Suprapubic skin (tissue), 4 donors: Measurements from ENCODE around the gene MYO1E. TPM values are rescaled to one million over a fixed set of nuclear protein-coding genes. Genes with fewer than 3 reads are reported as not detected.

Experiments used
- DNase-seq, 2 donors: peaks; one replicate each; pipeline ENCODE4 v3.0.0-alpha.2; 2019; ENCODE audit warnings: low spot score in 2 of 2
- H3K27ac ChIP-seq: fragments of 200-600 bp; sonication (generic); one replicate; pipeline ENCODE4 v1.5.1; 2019
- H3K27me3 ChIP-seq: fragments of 200-600 bp; sonication (generic); one replicate; pipeline ENCODE4 v1.5.1; 2019
- H3K36me3 ChIP-seq: fragments of 200-600 bp; sonication (generic); one replicate; pipeline ENCODE4 v1.5.1; 2019
- H3K4me1 ChIP-seq: fragments of 200-600 bp; sonication (generic); one replicate; pipeline ENCODE4 v1.5.1; 2019
- H3K4me3 ChIP-seq: fragments of 200-600 bp; sonication (generic); one replicate; pipeline ENCODE4 v1.5.1; 2019; ENCODE audit warnings: mild to moderate bottlenecking
- H3K9me3 ChIP-seq: fragments of 200-600 bp; sonication (generic); one replicate; pipeline ENCODE4 v1.5.1; 2019
- EP300 ChIP-seq: sonication (generic); formaldehyde crosslinking; IDR thresholded peaks from one replicate; pipeline ENCODE4 v1.6.1; 2017; ENCODE audit warnings: antibody characterized with exemption
- POLR2A ChIP-seq, 2 donors: fragments of 450-650 bp; IDR thresholded peaks; one replicate each; pipeline ENCODE4 v1.6.1; 2017; ENCODE audit warnings: antibody characterized with exemption in 2 of 2, mild to moderate bottlenecking in 2 of 2, moderate library complexity in 2 of 2
- POLR2AphosphoS5 ChIP-seq, 3 donors: sonication (generic); formaldehyde crosslinking; IDR thresholded peaks; one replicate each; pipeline ENCODE4 v1.6.1; 2017; ENCODE audit warnings: antibody characterized with exemption in 3 of 3
- WGBS: methylation state at CpG from one replicate; pipeline ENCODE4 v1.1.5; 2018; 5-methylcytosine and 5-hydroxymethylcytosine counted together
- total RNA-seq, 4 donors: library from RNA; depleted of rRNA; stranded (reverse); fragments of >200 nt; gene quantifications; one replicate each; pipeline ENCODE4 v1.1.0, GENCODE V29; 2016
- TF ChIP-seq, protein P1 (sequence below), 2 donors: fragments of 200-600 bp in 1 of 2; fragments of 450-650 bp in 1 of 2; sonication (generic) in 1 of 2; IDR thresholded peaks; one replicate each; pipeline ENCODE4 v1.5.1; 2016 to 2019; ENCODE audit warnings: antibody characterized with exemption in 2 of 2, mild to moderate bottlenecking in 1 of 2, moderate library complexity in 1 of 2

Gene MYO1E
- total RNA-seq, 4 donors from 2014 or later = 79.7 to 171 (median 144) TPM

DNA sequence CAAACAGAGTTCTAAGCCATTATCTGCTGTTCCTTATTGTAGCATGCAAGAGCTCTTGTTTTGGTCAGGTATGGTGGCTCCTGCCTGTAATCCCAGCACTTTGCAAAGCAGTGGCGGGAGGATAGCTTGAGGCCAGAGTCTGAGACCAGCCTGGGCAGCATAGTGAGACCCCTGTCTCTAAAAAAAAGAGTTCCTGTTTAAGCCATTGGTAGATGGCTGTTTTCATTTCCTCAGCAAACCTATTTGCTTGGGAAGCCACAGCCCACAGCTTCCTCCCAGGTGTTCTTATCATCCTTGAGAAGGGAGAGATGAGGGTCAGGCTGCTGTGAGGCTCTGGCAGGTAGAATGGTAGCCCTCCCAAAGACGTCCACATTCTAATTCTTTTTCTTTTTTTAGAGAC is 40.9 kb upstream of the MYO1E start:
- no peaks in the 10 kb centered on the region for H3K9me3 ChIP-seq
- no peak overlapping the region for H3K4me3 ChIP-seq
- 79% methylated on average over 2 of the region's 2 CpGs for WGBS
- H3K27me3 ChIP-seq = peaks cover 6% of the 10 kb centered on the region
- TF ChIP-seq EP300 (no peak), POLR2AphosphoS5 (IDR thresholded peaks at IDR 0.05) (no peak), POLR2A (IDR thresholded peaks at IDR 0.05) (no peak)
- TF ChIP-seq, protein P1, sequence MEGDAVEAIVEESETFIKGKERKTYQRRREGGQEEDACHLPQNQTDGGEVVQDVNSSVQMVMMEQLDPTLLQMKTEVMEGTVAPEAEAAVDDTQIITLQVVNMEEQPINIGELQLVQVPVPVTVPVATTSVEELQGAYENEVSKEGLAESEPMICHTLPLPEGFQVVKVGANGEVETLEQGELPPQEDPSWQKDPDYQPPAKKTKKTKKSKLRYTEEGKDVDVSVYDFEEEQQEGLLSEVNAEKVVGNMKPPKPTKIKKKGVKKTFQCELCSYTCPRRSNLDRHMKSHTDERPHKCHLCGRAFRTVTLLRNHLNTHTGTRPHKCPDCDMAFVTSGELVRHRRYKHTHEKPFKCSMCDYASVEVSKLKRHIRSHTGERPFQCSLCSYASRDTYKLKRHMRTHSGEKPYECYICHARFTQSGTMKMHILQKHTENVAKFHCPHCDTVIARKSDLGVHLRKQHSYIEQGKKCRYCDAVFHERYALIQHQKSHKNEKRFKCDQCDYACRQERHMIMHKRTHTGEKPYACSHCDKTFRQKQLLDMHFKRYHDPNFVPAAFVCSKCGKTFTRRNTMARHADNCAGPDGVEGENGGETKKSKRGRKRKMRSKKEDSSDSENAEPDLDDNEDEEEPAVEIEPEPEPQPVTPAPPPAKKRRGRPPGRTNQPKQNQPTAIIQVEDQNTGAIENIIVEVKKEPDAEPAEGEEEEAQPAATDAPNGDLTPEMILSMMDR (IDR thresholded peaks at IDR 0.05) = no peak
- no peak overlapping the region for H3K27ac ChIP-seq
- no peaks in the 10 kb centered on the region for H3K4me1 ChIP-seq
- no peak for DNase-seq
- H3K36me3 ChIP-seq = no peaks in the 10 kb centered on the region

DNA sequence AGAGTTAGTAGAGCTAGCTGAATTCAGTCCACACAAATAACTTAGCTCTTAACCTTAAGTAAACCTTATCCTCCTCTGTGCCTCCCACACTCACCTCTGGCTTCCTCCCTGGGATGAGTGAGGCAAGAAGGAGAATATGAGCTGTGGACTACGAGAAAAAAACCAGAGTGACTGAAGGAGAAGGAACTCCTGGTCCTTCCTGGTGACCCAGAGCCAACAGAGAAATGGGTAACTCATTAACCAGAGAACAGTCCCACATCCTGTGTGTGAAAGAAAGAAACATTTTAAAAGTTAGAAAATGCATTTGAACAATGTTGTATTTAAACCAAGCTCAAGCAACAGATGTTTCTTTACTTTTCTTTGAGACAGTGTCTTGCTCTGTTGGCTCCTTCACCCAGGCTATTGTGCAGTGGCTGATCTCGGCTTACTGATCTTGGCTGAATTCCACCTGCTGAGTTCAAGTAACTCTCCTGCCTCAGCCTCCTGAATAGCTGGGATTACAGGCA is 37.8 kb upstream of the MYO1E start:
- 37% methylated on average over 2 of the region's 2 CpGs for WGBS
- Histone ChIP-seq H3K27ac (no peak overlapping the region), H3K4me1 (no peaks in the 10 kb centered on the region), H3K36me3 (no peaks in the 10 kb centered on the region), H3K9me3 (no peaks in the 10 kb centered on the region), H3K4me3 (no peak overlapping the region), H3K27me3 (no peaks in the 10 kb centered on the region)
- no peak for DNase-seq
- no peak for TF ChIP-seq EP300
- no peak for TF ChIP-seq POLR2A (IDR thresholded peaks at IDR 0.05)
- no peak for TF ChIP-seq POLR2AphosphoS5 (IDR thresholded peaks at IDR 0.05)
- TF ChIP-seq, protein P1 (IDR thresholded peaks at IDR 0.05) = no peak

DNA sequence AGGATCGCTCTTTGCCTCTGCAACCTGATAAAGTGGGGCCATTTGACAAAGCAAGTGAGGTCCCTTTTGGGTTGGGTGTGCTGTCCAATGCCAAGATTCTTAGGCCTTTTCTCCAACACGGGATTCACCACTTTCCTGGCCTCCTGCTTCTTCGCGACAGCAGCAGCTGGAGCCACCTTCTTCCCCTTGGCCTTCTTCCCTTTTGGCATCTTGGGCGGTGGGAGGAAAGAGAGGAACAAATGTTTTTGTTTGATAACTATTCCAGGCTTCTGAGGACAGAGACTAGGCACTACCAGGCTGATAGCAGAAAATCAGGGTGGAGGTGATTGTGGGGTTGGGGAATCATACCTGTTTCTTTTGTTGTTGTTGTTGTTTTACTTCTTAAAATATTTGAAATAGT is 35.3 kb upstream of the MYO1E start:
- Histone ChIP-seq H3K4me3 (no peak overlapping the region), H3K27ac (no peak overlapping the region), H3K9me3 (no peaks in the 10 kb centered on the region), H3K4me1 (no peaks in the 10 kb centered on the region), H3K27me3 (no peaks in the 10 kb centered on the region), H3K36me3 (no peaks in the 10 kb centered on the region)
- WGBS = 68% methylated on average over 5 of the region's 5 CpGs
- TF ChIP-seq, protein P1 (IDR thresholded peaks at IDR 0.05) = no peak
- TF ChIP-seq POLR2AphosphoS5 (IDR thresholded peaks at IDR 0.05) = no peak
- no peak for TF ChIP-seq EP300
- TF ChIP-seq POLR2A (IDR thresholded peaks at IDR 0.05) = no peak
- no peak for DNase-seq

DNA sequence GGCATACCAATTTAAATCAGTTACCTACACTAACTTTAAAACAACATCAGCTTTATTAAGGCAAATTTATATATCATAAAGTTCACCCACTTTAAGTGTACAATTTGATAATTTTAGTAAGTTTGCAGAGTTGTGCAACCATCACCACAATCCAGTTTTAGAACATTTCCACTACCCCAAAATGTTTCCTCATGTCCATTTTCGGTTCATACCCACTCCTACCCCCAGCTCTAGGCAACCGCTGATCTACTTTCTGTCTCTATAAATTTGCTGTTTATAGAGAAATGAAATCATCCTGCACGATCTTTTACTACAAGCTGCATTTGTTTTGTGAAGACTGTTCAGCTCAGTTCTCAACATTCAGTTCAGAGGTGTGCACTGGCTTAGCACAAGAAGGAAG is 33.8 kb upstream of the MYO1E start:
- no peaks in the 10 kb centered on the region for H3K9me3 ChIP-seq
- no peak for DNase-seq
- TF ChIP-seq, protein P1 (IDR thresholded peaks at IDR 0.05) = no peak
- no peak for TF ChIP-seq POLR2A (IDR thresholded peaks at IDR 0.05)
- no peaks in the 10 kb centered on the region for H3K27me3 ChIP-seq
- H3K4me1 ChIP-seq = no peaks in the 10 kb centered on the region
- no peak overlapping the region for H3K27ac ChIP-seq
- H3K36me3 ChIP-seq = no peaks in the 10 kb centered on the region
- 65% methylated on average over 3 of the region's 3 CpGs for WGBS
- no peak overlapping the region for H3K4me3 ChIP-seq

DNA sequence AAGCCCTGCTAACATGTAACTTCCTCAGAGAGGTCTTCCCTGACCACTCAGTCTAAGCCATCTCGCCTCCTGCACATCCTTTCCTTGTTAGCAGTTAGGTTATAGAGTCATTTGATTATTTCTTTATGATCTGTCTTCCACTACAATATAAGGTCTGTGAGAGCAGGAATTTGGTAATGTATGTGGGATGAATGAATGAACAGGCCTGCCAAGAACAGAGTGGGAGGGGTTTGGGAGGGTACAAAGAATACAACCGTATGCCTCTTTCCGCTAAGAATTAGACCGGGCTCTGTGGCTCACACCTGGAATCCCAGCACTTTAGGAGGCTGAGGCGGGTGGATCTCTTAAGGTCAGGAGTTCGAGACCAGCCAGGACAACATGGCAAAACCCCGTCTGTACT is 32.4 kb upstream of the MYO1E start:
- no peak overlapping the region for H3K27ac ChIP-seq
- peaks cover 5% of the 10 kb centered on the region for H3K4me1 ChIP-seq
- no peaks in the 10 kb centered on the region for H3K27me3 ChIP-seq
- DNase-seq = no peak
- H3K4me3 ChIP-seq = no peak overlapping the region
- no peaks in the 10 kb centered on the region for H3K9me3 ChIP-seq
- H3K36me3 ChIP-seq = no peaks in the 10 kb centered on the region
- 74% methylated on average over 7 of the region's 7 CpGs for WGBS
- no peak for TF ChIP-seq EP300
- TF ChIP-seq, protein P1 (IDR thresholded peaks at IDR 0.05) = no peak
- no peak for TF ChIP-seq POLR2A (IDR thresholded peaks at IDR 0.05)
- TF ChIP-seq POLR2AphosphoS5 (IDR thresholded peaks at IDR 0.05) = no peak
